GM21723 (cell line): ENCODE results near the gene TMEM178A.

Experiments used
- ATAC-seq: cut with Tn5 transposase; IDR thresholded peaks from one replicate; pipeline ENCODE4 v1.9.1; 2021; ENCODE audit warnings: mild to moderate bottlenecking, moderate library complexity; ENCODE audit not compliant: unreplicated experiment

TMEM178A gene

GRCh38 chr2:39736640-39737039 is 70.9 kb downstream of the TMEM178A start:
- no peak for ATAC-seq

DNA sequence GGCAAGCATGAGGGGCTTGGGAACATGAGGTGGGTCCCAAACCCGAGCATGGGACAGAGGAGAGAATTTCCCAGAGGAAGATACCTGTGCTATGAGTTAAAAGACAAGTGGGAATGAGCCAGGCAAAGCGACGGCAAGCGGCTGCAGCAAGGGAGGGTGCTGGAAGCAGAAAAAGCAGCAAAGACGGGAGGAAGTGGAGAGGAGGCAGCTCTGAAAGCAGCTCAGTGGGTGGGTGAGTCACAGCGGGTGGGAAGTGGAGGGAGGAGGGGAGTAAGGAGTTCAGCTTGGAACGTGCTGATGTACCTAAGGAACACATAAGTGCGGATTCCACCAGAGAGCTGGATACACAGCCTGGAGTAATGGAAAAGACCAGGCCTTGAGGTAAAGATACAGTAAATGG is 71.9 kb downstream of the TMEM178A start:
- no peak for ATAC-seq

DNA sequence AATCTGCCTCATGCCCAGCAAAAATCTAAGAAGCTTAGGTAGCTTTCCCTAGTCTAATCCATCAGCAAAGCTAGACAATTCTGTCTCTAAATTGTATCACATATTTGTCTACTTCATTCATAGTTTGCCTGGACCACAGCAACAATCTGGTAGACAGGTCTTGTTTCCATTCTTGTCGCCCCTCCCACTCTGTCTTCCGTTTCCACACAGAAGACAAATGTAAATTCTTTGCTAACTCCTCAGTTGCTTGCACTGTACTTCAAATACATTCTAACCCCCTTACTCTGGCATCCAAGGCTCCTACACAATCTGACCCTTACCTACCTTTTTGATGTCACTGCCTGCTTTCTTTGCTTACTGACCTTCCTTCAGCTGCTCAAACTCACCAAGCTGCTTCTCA is 73.2 kb downstream of the TMEM178A start:
- ATAC-seq: no peak

DNA sequence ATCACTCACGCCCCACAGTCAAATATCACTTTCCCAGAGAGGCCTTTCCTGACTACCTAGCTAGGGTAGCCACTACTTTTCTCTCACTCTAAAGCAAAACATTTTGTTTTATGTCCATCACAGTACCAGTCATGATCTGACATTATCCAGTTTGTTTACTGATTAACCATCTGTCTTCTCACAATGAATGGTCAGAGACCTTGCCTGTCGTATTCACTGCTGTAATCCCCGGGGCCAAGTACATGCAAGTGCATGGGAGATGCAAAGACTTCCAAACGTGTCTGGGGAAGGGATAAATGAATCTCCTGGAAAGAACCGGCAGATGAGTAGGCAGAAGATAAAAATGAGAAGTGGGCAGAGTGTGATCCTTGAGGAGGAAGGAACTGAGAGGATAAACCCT is 73.7 kb downstream of the TMEM178A start:
- no peak for ATAC-seq

DNA sequence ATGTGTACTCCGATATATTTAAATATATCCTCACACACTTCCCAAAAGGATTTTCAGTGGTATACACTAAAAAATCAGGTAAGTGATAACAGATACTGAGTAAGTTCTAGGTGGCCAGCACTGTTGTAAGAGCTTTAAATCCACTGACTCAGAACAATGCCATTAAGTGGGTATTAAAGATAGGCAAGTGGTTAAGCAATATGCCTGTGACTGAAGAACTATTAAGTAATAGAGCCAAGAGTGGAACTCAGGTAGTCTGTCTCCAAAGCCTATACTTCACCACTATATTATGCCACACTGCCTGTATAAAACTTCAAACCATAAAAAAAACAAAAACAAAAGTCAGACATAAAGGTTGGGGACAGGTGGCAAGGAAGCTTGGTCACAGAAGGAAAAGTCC is 76.2 kb downstream of the TMEM178A start:
- no peak for ATAC-seq

DNA sequence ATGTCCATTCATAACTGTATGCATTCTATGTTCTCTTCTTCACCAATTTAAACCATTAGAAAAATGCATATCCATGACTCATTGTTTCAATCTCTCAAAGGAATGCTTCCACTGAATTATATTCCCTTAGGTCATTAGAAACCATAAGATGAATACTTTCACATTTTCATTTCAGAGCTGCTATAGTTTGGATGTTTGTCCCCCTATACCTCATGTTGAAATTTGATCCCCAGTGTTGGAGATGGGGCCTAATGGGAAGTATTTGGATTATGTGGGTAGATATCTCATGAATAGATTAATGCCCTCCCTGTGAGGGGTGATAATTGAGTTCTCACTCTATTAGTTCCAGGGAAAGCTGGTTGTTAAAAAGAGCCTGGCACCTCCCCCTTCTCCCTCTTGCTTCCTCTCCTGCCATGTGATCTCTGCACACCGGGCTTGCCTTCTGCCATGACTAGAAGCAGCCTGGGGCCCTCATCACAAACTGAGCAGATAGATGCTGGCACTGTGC is 77.6 kb downstream of the TMEM178A start:
- no peak for ATAC-seq

- ATAC-seq: no peak
These were observed 89.7 kb downstream of the TMEM178A start for GRCh38 chr2:39755466-39755865.

GRCh38 chr2:39757156-39757555 is 91.4 kb downstream of the TMEM178A start:
- no peak for ATAC-seq

- no peak for ATAC-seq
These were observed 96.7 kb downstream of the TMEM178A start for GRCh38 chr2:39762448-39762847.
